ENCODE results near the gene CALHM5. TPM values are rescaled to one million over a fixed set of nuclear protein-coding genes. Genes with fewer than 3 reads are reported as not detected.

The CALHM5 gene
- total and polyA plus RNA-seq, 8 donors = under 0.01 to 4.2 (median 0.22) TPM

- TF ChIP-seq EP300 (IDR thresholded peaks at IDR 0.05) (no peak), POLR2AphosphoS5 (IDR thresholded peaks at IDR 0.05) (no peak), POLR2A (IDR thresholded peaks at IDR 0.05) (no peak), CTCF (IDR thresholded peaks at IDR 0.05) (no peak)
- DNase-seq = no peak
Observed at GRCh38 chr6:116543149-116543548, 31.7 kb downstream of the CALHM5 start.

GRCh38 chr6:116545651-116546050, 34.2 kb downstream of the CALHM5 start, which contains the start of gene TRAPPC3L:
Gene TRAPPC3L, minus strand, starts transcription at chr6:116545684. Its CDS starts 170 bp downstream, at chr6:116545514.
- TF ChIP-seq CTCF (IDR thresholded peaks at IDR 0.05) (no peak), EP300 (IDR thresholded peaks at IDR 0.05) (no peak)
- Histone ChIP-seq H3K9me3 (no peaks in the 10 kb centered on the region), H3K27me3 (peaks cover 0 to 16% (median 0%) of the 10 kb centered on the region in 3 donors), H3K4me3 (no peak within 1 kb of the TSS), H3K36me3 (no peaks in the 10 kb centered on the region), H3K4me1 (no peaks in the 10 kb centered on the region), H3K27ac (no peak within 1 kb of the TSS)
- intact Hi-C loops (cut with DNase I; ENCODE audit: low total_unique reads) = no loop called here
- WGBS, 5 donors = 42 to 48% (median 44%) methylated on average over 4 of the region's 4 CpGs
- no peak for DNase-seq

More at GRCh38 chr6:116543149-116543548, 31.7 kb downstream of the CALHM5 start:
- intact Hi-C loops (cut with DNase I; ENCODE audit: low total_unique reads) = no loop called here
- Histone ChIP-seq H3K27ac (no peak overlapping the region), H3K4me3 (no peak overlapping the region), H3K4me1 (no peaks in the 10 kb centered on the region), H3K36me3 (no peaks in the 10 kb centered on the region), H3K9me3 (no peaks in the 10 kb centered on the region), H3K27me3 (peaks cover 0 to 26% (median 0%) of the 10 kb centered on the region in 3 donors)

DNA sequence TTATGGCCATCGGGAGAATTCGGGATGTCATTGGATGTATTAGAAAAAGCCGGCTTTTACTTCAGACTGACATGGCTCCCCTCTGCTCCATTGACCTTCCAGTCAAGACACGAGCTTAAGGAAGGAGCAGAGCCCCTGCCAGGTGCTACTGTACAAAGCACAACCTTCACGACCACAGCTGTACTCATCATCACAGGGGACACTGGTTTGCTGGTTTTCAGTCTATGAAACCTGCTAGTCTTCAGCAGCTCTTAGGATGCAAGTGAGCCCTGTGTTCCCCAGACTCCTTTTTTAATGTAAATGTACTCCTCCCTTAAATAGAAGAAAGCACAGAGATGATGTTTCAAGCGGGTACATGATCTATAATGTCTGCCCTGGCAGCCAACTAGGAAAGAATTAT, 35.9 kb downstream of the CALHM5 start:
- Histone ChIP-seq H3K27ac (no peak overlapping the region), H3K4me3 (no peak overlapping the region), H3K27me3 (peaks cover 0 to 7% (median 0%) of the 10 kb centered on the region in 3 donors), H3K36me3 (no peaks in the 10 kb centered on the region), H3K4me1 (no peaks in the 10 kb centered on the region), H3K9me3 (no peaks in the 10 kb centered on the region)
- no peak for DNase-seq
- WGBS, 5 donors = 85 to 91% (median 86%) methylated on average over 6 of the region's 6 CpGs
- intact Hi-C loops (cut with DNase I; ENCODE audit: low total_unique reads) = no loop called here
- TF ChIP-seq EP300 (IDR thresholded peaks at IDR 0.05) = no peak
- no peak for TF ChIP-seq CTCF (IDR thresholded peaks at IDR 0.05)
- TF ChIP-seq POLR2A (IDR thresholded peaks at IDR 0.05) = no peak
- no peak for TF ChIP-seq POLR2AphosphoS5 (IDR thresholded peaks at IDR 0.05)

DNA sequence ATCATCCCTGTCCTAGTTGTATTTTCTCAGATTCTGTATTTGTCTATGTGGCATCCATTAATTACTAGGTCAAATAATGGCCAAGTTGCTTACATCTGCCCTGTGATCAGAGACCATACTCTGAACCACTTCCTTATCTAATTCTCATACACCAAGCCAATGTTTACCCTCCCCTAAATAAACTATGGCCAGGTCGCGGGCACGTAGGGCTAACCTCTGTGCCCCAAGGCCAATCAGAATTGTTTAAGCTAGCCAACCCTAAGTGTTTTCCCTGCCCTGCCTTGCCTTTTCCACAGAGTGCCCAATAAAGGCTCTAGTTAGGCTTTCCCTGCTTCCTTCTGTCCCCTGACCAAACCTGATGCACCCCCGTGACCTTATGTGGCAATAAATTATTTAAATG, 39.4 kb downstream of the CALHM5 start:
- TF ChIP-seq POLR2AphosphoS5 (IDR thresholded peaks at IDR 0.05) (no peak), CTCF (IDR thresholded peaks at IDR 0.05) (no peak), POLR2A (IDR thresholded peaks at IDR 0.05) (no peak), EP300 (IDR thresholded peaks at IDR 0.05) (no peak)
- no peaks in the 10 kb centered on the region for H3K36me3 ChIP-seq
- no peak overlapping the region for H3K27ac ChIP-seq
- no peak overlapping the region for H3K4me3 ChIP-seq
- no peaks in the 10 kb centered on the region for H3K27me3 ChIP-seq
- no peak for DNase-seq
- intact Hi-C loops (cut with DNase I; ENCODE audit: low total_unique reads) = no loop called here
- no peaks in the 10 kb centered on the region for H3K9me3 ChIP-seq
- no peaks in the 10 kb centered on the region for H3K4me1 ChIP-seq
- 17 to 37% (median 25%) methylated on average over 4 of the region's 4 CpGs for WGBS, 5 donors
